Right renal cortex interstitium (tissue), 3 donors: ENCODE results near the gene ARHGAP6. TPM values are rescaled to one million over a fixed set of nuclear protein-coding genes. Genes with fewer than 3 reads are reported as not detected.
"Not testable (repeated sequence)": the region's sequence is repeated elsewhere in the genome, so short reads cannot be mapped to it uniquely, and the experiment has no call there.

Experiments used
- DNase-seq, 3 donors: peaks; one replicate each; pipeline ENCODE4 v3.0.0-alpha.2; 2013; ENCODE audit warnings: low read depth in 3 of 3, low spot score in 2 of 3
- polyA plus RNA-seq, 3 donors: library from polyadenylated mRNA; unstranded; fragments of 120-200 nt; gene quantifications; one replicate each; pipeline ENCODE4 v1.2.1, GENCODE V29; 2013; ENCODE audit not compliant: insufficient read length in 3 of 3

Gene ARHGAP6
- polyA plus RNA-seq, 3 donors: 13.7 to 15.4 (median 13.9) TPM

- not testable (repeated sequence) for DNase-seq
These were observed 87.4 kb downstream of the ARHGAP6 start for GRCh38 chrX:11578301-11578700.

- DNase-seq: no peak
These were observed 88.1 kb downstream of the ARHGAP6 start for GRCh38 chrX:11577603-11578002.

GRCh38 chrX:11575332-11575731 lies 90.4 kb downstream of the ARHGAP6 start:
- DNase-seq: no peak

DNA sequence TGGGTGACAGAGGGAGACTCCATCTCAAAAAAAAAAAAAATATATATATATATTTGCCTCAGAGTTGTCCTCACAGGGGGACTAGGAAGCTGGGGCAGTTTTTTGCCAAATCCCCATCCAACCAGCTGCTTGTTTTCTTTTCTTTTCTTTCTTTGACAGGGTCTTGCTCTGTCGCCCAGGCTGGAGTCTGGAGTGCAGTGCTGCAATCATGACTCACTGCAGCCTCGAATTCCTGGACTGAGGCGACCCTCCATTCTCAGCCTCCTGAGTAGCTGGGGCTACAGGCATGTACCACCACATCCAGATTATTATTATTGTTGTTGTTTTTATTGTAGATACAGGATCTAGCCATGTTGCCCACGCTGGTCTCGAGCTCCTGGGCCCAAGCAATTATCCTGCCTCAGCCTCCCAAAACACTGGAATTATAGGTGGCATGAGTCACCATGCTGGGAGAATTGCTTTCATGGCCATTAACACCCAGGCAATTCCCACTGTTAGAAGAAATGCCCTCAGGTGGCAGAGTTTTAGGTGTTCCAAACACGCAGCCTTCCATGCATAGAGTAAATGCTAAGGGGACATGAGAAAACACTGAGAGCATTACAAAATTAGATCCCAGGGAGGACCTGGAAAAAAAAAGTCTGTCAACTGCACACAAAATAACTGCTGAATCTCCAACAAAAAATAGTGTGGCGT lies 98.0 kb downstream of the ARHGAP6 start:
- no peak for DNase-seq

GRCh38 chrX:11566789-11567188 lies 98.9 kb downstream of the ARHGAP6 start:
- no peak for DNase-seq

DNA sequence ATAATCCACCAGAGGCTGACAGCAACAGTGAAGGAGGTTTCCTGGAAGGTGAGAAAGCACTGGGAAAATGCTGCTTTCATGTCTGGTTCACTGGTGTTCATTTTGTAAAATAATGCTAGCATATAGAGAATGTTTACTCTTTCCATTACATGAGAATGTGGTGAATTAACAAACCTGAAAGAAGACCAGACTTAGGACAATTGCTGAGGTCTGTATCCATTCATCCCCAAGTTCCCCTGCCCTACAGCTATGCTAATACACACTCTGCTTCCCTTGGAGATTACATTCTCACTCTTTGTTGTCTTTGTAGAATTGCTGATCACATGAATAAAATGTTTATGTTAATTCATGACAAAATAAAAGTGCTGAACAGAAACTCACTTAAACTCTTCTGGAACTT lies 99.5 kb downstream of the ARHGAP6 start:
- DNase-seq: no peak

GRCh38 chrX:11564546-11564945 lies 101.2 kb downstream of the ARHGAP6 start:
- DNase-seq: no peak

DNA sequence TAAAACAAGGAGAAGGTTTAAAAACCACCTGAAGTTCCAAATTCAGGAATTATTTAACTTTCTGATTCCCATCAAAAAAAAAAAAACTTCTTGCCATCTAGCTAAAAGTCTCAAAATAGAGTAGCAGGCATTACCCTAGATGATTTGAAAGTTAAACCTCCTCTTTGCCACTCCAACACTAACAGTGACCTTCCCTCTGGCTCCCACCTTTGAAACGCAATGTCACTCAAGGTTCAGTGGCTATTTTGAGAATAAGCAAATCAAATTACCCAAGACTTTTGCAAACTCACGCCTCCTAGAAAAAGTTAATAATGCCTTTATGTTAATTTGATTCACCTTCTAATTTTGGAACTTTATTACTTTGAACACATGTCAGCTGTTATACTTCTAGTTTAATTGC lies 103.2 kb downstream of the ARHGAP6 start:
- DNase-seq: no peak

- no peak for DNase-seq
These were observed 106.7 kb downstream of the ARHGAP6 start for GRCh38 chrX:11558972-11559371.

GRCh38 chrX:11557120-11557519 lies 108.6 kb downstream of the ARHGAP6 start:
- DNase-seq: no peak

- no peak for DNase-seq
These were observed 110.0 kb downstream of the ARHGAP6 start for GRCh38 chrX:11555759-11556158.

DNA sequence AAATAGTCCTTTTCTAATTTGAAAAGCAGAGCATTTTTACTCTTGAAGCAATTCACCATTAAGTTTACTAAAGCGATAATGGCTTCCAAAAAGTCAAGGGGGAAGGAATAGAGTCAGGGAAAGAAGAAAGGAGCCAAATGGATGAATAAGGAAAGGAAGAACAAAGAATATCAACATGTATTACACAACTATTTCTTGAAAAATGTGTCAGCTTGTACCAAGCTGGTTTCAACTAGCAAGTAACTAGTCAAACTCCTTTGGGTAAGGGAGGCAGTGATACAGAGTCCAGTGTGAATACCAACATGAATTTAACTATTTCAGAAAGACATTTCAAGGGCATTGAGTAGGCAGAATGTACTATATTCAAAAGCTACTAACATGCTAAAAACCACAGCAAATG lies 112.1 kb downstream of the ARHGAP6 start:
- DNase-seq: no peak

DNA sequence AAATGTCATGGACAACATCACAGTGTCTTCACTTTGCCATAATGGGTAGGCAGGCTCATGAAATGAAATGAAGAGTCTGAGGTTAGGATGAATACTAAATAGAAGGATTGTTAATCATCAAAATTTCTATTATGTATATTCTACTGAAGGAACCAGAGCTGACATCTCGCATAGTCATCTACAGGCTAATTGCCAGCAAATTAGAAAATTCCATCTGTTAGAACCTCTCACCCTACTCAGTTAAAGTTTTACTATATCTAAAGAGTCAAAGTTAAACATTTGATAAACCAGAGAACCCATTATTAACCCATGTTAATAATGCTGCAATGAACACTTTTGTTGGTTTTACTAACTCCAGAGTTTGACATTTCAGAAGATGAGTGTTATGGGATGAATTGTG lies 114.6 kb downstream of the ARHGAP6 start:
- no peak for DNase-seq

- no peak for DNase-seq
These were observed 118.8 kb downstream of the ARHGAP6 start for GRCh38 chrX:11546917-11547316.

DNA sequence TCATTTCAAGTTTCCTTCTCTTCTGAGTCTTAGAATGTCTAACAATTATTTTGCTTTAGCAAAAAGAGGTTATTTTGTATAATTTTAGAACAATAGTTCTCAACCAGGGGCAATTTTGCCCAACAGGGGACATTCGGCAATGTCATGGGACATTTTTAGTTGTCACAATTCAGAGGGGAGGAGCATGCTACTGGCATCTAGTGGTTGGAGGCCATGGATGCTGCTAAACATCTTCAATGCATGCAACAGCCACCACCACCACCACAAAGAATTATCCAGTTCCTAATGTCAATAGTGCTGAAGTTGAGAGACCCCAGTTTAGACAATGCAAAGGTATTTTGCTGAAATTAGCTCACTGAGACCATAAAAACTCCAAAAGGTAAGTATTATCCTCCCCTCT lies 122.5 kb downstream of the ARHGAP6 start:
- DNase-seq: no peak

GRCh38 chrX:11541510-11541909 lies 124.2 kb downstream of the ARHGAP6 start:
- no peak for DNase-seq

DNA sequence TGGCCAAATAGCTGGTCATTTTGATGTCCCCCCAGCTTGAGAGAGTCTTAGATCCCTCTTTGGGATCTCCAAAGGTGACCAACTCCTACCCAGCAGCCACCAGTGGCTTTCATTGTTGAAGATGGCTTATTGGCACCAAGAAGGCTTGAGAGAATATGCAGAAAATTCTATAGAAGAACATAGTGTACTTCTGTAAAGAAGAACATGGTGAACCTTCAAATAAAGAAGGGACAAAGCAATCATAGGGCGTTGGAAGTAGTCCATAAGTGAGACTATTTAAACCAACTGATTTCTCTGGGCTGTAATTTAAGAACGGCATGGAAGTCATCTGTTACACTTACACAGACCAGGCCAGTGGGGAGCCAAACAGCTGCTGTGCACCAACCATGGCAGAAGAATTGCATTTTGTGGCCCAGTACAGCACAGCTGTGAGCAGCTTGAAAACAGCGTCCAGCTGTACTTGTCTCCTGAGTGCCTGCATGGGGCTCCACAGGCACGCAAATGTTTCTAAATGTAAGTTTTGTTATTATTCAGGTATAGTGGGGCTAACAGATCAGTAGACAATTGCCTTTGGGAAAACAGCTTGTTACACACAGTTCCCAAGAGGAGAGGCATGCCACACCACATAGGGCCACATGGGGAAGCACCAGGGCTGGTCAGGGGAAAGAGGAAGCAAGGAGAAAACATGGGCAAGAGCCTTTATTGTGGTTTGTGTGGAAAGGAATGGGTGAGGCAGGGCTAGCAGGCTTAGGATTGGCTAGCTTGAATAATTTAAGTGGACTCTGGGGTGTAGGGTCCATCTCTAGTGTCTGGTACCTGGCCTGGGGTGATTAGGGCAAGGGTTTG lies 125.0 kb downstream of the ARHGAP6 start:
- no peak for DNase-seq

- no peak for DNase-seq
These were observed 128.6 kb downstream of the ARHGAP6 start for GRCh38 chrX:11537141-11537540.

- no peak for DNase-seq
These were observed 130.4 kb downstream of the ARHGAP6 start for GRCh38 chrX:11535156-11535919.

DNA sequence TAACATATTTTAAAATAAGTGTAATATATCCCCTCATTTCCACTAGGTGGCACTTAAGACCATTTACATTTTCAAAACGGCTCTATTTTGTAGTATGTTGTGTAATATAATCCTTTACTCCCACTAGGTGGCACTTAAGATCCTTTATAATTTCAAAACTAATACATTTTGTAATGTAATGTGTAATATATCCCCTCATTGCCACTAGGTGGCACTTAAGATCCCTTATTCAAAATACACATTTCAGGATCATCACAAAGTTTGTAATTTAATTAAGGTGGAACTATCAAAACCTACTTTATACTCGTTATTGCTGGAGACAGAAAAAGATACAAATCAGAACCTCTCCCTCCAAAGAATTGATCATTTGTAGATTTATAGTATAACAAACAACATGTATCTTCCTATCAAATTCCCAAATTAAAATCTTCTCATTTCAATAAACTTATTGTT lies 132.5 kb downstream of the ARHGAP6 start:
- DNase-seq: peak; percentile 39 to 49 (median 47)
